Heart left ventricle (tissue), 13 donors: ENCODE results near the gene DDX4.

Experiments used
- CTCF ChIP-seq, 12 donors: fragments of 200-600 bp; sonication (generic) in 4 of 12; IDR thresholded peaks; one replicate each; pipeline versions ENCODE4 v1.5.0 to v1.8.0; 2018 to 2022; ENCODE audit warnings: antibody characterized with exemption in 12 of 12, mild to moderate bottlenecking in 5 of 12
- POLR2A ChIP-seq, 2 donors: fragments of 450-650 bp; IDR thresholded peaks; one replicate each; pipeline ENCODE4 v1.6.1; 2017; ENCODE audit warnings: antibody characterized with exemption in 2 of 2, mild to moderate bottlenecking in 2 of 2, moderate library complexity in 2 of 2
- donor health status: ischemic (EF 13 %, LVEDD 7.1; RV severe dilation, severe dysfunction).
- donor health status: DM: no; HTN: yes; CAD: no.
- donor health status: DM: no; HTN: no; CAD: no.
- donor health status: ischemic (EF 25% LVEDD 6.9; RV normal size, moderate dysfunction).
- donor health status: ischemic (EF 25% LVEDD 5.7; RV mildly dilated, moderate dysfunction).
- donor health status: ischemic (EF 35%, LVEDD 5.7; RV mildly dilated, moderate dysfunction).
- donor health status: nonischemic (EF 11% LVEDD 7.7; RV severe dilation, severe dysfunction).
- donor health status: DM: yes; HTN: yes; CAD: no.
- donor health status: PGD.
- donor health status: ischemic (EF 29% LVEDD 5.4; RV normal size, mild dysfunction).
- donor health status: nonischemic (EF 23%, LVEDD 6.1; RV moderate dilation, normal function).

GRCh38 chr5:55701462-55702103, 36.3 kb upstream of the DDX4 start:
- TF ChIP-seq CTCF (IDR thresholded peaks at IDR 0.05), result no peak
- no peak for TF ChIP-seq POLR2A (IDR thresholded peaks at IDR 0.05)
